Stimulated activated effector memory CD8-positive, alpha-beta T cell treated with anti-CD3 and anti-CD28 coated beads, Interleukin-12 subunit alpha, Interleukin-12 subunit beta, amount 100 ng/mL, for 72 hours (primary cell): Measurements from ENCODE around the gene SORCS1.
A peak's percentile ranks its signal among the peaks of the same experiment; 100 is the strongest.

Source experiments
- ATAC-seq: fragments of 150-1000 bp; cut with Tn5 transposase; 2 replicates; pipeline ENCODE4 v1.10.0; 2021
- DNase-seq, 2 donors: peaks; one replicate each; pipeline ENCODE4 v3.0.0; 2021 to 2022; ENCODE audit warnings: low spot score in 2 of 2
- H3K27ac Mint-ChIP-seq: one replicate; pipeline ENCODE4 v1.8.0; 2022; ENCODE audit warnings: mild to moderate bottlenecking, mixed read lengths
- H3K36me3 Mint-ChIP-seq: one replicate; pipeline ENCODE4 v1.8.0; 2022; ENCODE audit warnings: mild to moderate bottlenecking, mixed read lengths
- H3K4me1 Mint-ChIP-seq: one replicate; pipeline ENCODE4 v1.8.0; 2022; ENCODE audit warnings: mixed read lengths
- H3K4me3 Mint-ChIP-seq: one replicate; pipeline ENCODE4 v1.8.0; 2022; ENCODE audit warnings: mild to moderate bottlenecking, mixed read lengths
- H3K9me3 Mint-ChIP-seq: one replicate; pipeline ENCODE4 v1.8.0; 2022; ENCODE audit warnings: mixed read lengths

SORCS1 gene

GRCh38 chr10:106728232-106728631 lies 436.3 kb downstream of the SORCS1 start:
- peaks cover 7% of the 10 kb centered on the region for H3K9me3 Mint-ChIP-seq

GRCh38 chr10:106727170-106727569 lies 437.3 kb downstream of the SORCS1 start:
- DNase-seq (no peak), ATAC-seq (no peak)
- Mint-ChIP-seq H3K4me3 (no peak overlapping the region), H3K36me3 (no peaks in the 10 kb centered on the region), H3K9me3 (peaks cover 7% of the 10 kb centered on the region), H3K27ac (no peak overlapping the region), H3K4me1 (no peaks in the 10 kb centered on the region)

More at GRCh38 chr10:106728232-106728631, 436.3 kb downstream of the SORCS1 start:
- Mint-ChIP-seq H3K36me3 (no peaks in the 10 kb centered on the region), H3K4me3 (no peak overlapping the region), H3K27ac (no peak overlapping the region), H3K4me1 (no peaks in the 10 kb centered on the region)
- DNase-seq, result no peak
- ATAC-seq, result peak; percentile 19

- Mint-ChIP-seq H3K4me3 (no peak overlapping the region), H3K9me3 (peaks cover 19% of the 10 kb centered on the region), H3K4me1 (no peaks in the 10 kb centered on the region), H3K36me3 (no peaks in the 10 kb centered on the region), H3K27ac (no peak overlapping the region)
- no peak for DNase-seq
- ATAC-seq, result no peak
Measured at GRCh38 chr10:106722524-106722923, 442.0 kb downstream of the SORCS1 start.

- no peak overlapping the region for H3K27ac Mint-ChIP-seq
- no peak overlapping the region for H3K4me3 Mint-ChIP-seq
- H3K9me3 Mint-ChIP-seq, result peaks cover 17% of the 10 kb centered on the region
- H3K4me1 Mint-ChIP-seq, result no peaks in the 10 kb centered on the region
- DNase-seq (no peak), ATAC-seq (no peak)
- no peaks in the 10 kb centered on the region for H3K36me3 Mint-ChIP-seq
Measured at GRCh38 chr10:106720683-106721082, 443.8 kb downstream of the SORCS1 start.

- Mint-ChIP-seq H3K36me3 (no peaks in the 10 kb centered on the region), H3K4me3 (no peak overlapping the region), H3K4me1 (no peaks in the 10 kb centered on the region), H3K9me3 (peaks cover 17% of the 10 kb centered on the region), H3K27ac (no peak overlapping the region)
- ATAC-seq (no peak), DNase-seq (no peak)
Measured at GRCh38 chr10:106716381-106716780, 448.1 kb downstream of the SORCS1 start.

- H3K9me3 Mint-ChIP-seq, result peaks cover 11% of the 10 kb centered on the region
- no peak overlapping the region for H3K4me3 Mint-ChIP-seq
- ATAC-seq, result no peak
- H3K4me1 Mint-ChIP-seq, result no peaks in the 10 kb centered on the region
- H3K36me3 Mint-ChIP-seq, result no peaks in the 10 kb centered on the region
- no peak overlapping the region for H3K27ac Mint-ChIP-seq
- no peak for DNase-seq
Measured at GRCh38 chr10:106714734-106715555, 449.6 kb downstream of the SORCS1 start.

GRCh38 chr10:106713846-106714245 lies 450.7 kb downstream of the SORCS1 start:
- H3K36me3 Mint-ChIP-seq, result no peaks in the 10 kb centered on the region
- ATAC-seq, result no peak
- H3K9me3 Mint-ChIP-seq, result peaks cover 6% of the 10 kb centered on the region

GRCh38 chr10:106712988-106713387 lies 451.5 kb downstream of the SORCS1 start:
- Mint-ChIP-seq H3K4me3 (no peak overlapping the region), H3K9me3 (peaks cover 5% of the 10 kb centered on the region), H3K4me1 (no peaks in the 10 kb centered on the region), H3K27ac (no peak overlapping the region), H3K36me3 (no peaks in the 10 kb centered on the region)
- no peak for ATAC-seq
- no peak for DNase-seq

More at GRCh38 chr10:106713846-106714245, 450.7 kb downstream of the SORCS1 start:
- no peaks in the 10 kb centered on the region for H3K4me1 Mint-ChIP-seq
- H3K27ac Mint-ChIP-seq, result no peak overlapping the region
- H3K4me3 Mint-ChIP-seq, result no peak overlapping the region
- no peak for DNase-seq

GRCh38 chr10:106711313-106711906 lies 453.1 kb downstream of the SORCS1 start:
- H3K4me3 Mint-ChIP-seq, result no peak overlapping the region
- H3K4me1 Mint-ChIP-seq, result no peaks in the 10 kb centered on the region
- peaks cover 2% of the 10 kb centered on the region for H3K9me3 Mint-ChIP-seq
- no peaks in the 10 kb centered on the region for H3K36me3 Mint-ChIP-seq
- DNase-seq (peak in 1 of 2 donors; percentile 52), ATAC-seq (no peak)
- H3K27ac Mint-ChIP-seq, result no peak overlapping the region

- ATAC-seq (no peak), DNase-seq (no peak)
- Mint-ChIP-seq H3K9me3 (peaks cover 6% of the 10 kb centered on the region), H3K4me1 (no peaks in the 10 kb centered on the region), H3K4me3 (no peak overlapping the region), H3K36me3 (no peaks in the 10 kb centered on the region), H3K27ac (no peak overlapping the region)
Measured at GRCh38 chr10:106708506-106708905, 456.0 kb downstream of the SORCS1 start.

- peaks cover 7% of the 10 kb centered on the region for H3K9me3 Mint-ChIP-seq
- H3K4me3 Mint-ChIP-seq, result no peak overlapping the region
- no peaks in the 10 kb centered on the region for H3K36me3 Mint-ChIP-seq
- ATAC-seq (peak; percentile 26), DNase-seq (no peak)
- H3K27ac Mint-ChIP-seq, result no peak overlapping the region
- H3K4me1 Mint-ChIP-seq, result no peaks in the 10 kb centered on the region
Measured at GRCh38 chr10:106707657-106708056, 456.8 kb downstream of the SORCS1 start.

GRCh38 chr10:106706127-106706526 lies 458.4 kb downstream of the SORCS1 start:
- H3K4me3 Mint-ChIP-seq, result no peak overlapping the region
- H3K9me3 Mint-ChIP-seq, result peaks cover 8% of the 10 kb centered on the region
- DNase-seq (no peak), ATAC-seq (no peak)
- H3K36me3 Mint-ChIP-seq, result no peaks in the 10 kb centered on the region
- H3K4me1 Mint-ChIP-seq, result no peaks in the 10 kb centered on the region
- no peak overlapping the region for H3K27ac Mint-ChIP-seq

- Mint-ChIP-seq H3K9me3 (peaks cover 8% of the 10 kb centered on the region), H3K4me1 (no peaks in the 10 kb centered on the region), H3K27ac (no peak overlapping the region), H3K4me3 (no peak overlapping the region), H3K36me3 (no peaks in the 10 kb centered on the region)
- DNase-seq (peak; percentile 4 to 51), ATAC-seq (no peak)
Measured at GRCh38 chr10:106705681-106706100, 458.8 kb downstream of the SORCS1 start.

- no peak for ATAC-seq
- Mint-ChIP-seq H3K36me3 (no peaks in the 10 kb centered on the region), H3K4me3 (no peak overlapping the region), H3K4me1 (no peaks in the 10 kb centered on the region), H3K27ac (no peak overlapping the region), H3K9me3 (peaks cover 18% of the 10 kb centered on the region)
- no peak for DNase-seq
Measured at GRCh38 chr10:106696239-106696638, 468.3 kb downstream of the SORCS1 start.

- H3K36me3 Mint-ChIP-seq, result no peaks in the 10 kb centered on the region
- no peak overlapping the region for H3K4me3 Mint-ChIP-seq
- H3K27ac Mint-ChIP-seq, result no peak overlapping the region
- ATAC-seq (no peak), DNase-seq (no peak)
- H3K9me3 Mint-ChIP-seq, result peaks cover 18% of the 10 kb centered on the region
- H3K4me1 Mint-ChIP-seq, result no peaks in the 10 kb centered on the region
Measured at GRCh38 chr10:106694696-106695095, 469.8 kb downstream of the SORCS1 start.

GRCh38 chr10:106682175-106682574 lies 482.3 kb downstream of the SORCS1 start:
- no peak for DNase-seq
- ATAC-seq, result no peak
- H3K4me3 Mint-ChIP-seq, result no peak overlapping the region
- H3K9me3 Mint-ChIP-seq, result peaks cover 8% of the 10 kb centered on the region
- no peaks in the 10 kb centered on the region for H3K36me3 Mint-ChIP-seq
- H3K27ac Mint-ChIP-seq, result no peak overlapping the region
- H3K4me1 Mint-ChIP-seq, result no peaks in the 10 kb centered on the region
